Endothelial cell of umbilical vein (primary cell): ENCODE data around the gene PRKAR1B. TPM values are rescaled to one million over a fixed set of nuclear protein-coding genes. Genes with fewer than 3 reads are reported as not detected.

Experiments
- BruUV-seq: library from RNA; stranded (reverse); fragments of 400-500 nt; replicated peaks from 2 replicates; lab custom pipeline; 2021; lab: Mats Ljungman, UMichigan
- CTCF ChIA-PET: fragments of 300-600, 350-600 bp; sonication (Branson Sonifier 250); formaldehyde crosslinking; loops from one replicate; lab custom pipeline; 2021; ENCODE audit warnings: antibody characterized with exemption, inconsistent platforms; lab: Charles Lee
- POLR2A ChIA-PET: fragments of 300-600, 350-600 bp; sonication (Branson Sonifier 250); formaldehyde crosslinking; loops from one replicate; lab custom pipeline; 2021; ENCODE audit warnings: antibody characterized with exemption, inconsistent platforms; lab: Charles Lee
- DNase-seq: peaks from one replicate; pipeline ENCODE4 v3.0.0-alpha.2; 2011; ENCODE audit warnings: low read depth, low spot score
- FAIRE-seq: peaks from 2 replicates; lab custom pipeline; 2011; peaks lifted over from hg19 to GRCh38; lab: Jason Lieb, UNC
- H2AFZ ChIP-seq: 2 replicates; pipeline ENCODE4 v1.6.0; 2012; ENCODE audit warnings: low read depth, low read length, control low read depth, inconsistent platforms
- H3K27ac ChIP-seq: 2 replicates; pipeline ENCODE4 v1.5.1; 2011; ENCODE audit warnings: low read depth, mild to moderate bottlenecking, control low read depth, low read length, moderate library complexity; ENCODE audit not compliant: insufficient read depth
- H3K27me3 ChIP-seq, 2 experiments: 2 replicates each; pipeline versions ENCODE4 v1.6.0 to v1.6.1; 2011; ENCODE audit warnings: low read length in 2 of 2, mixed read lengths in 1 of 2; ENCODE audit not compliant: control insufficient read depth in 2 of 2, insufficient read depth in 2 of 2
- H3K36me3 ChIP-seq, 2 experiments: 2 replicates in 1 of 2; 3 replicates in 1 of 2; pipeline ENCODE4 v1.5.1; 2011; ENCODE audit warnings: low read length in 2 of 2, mild to moderate bottlenecking in 1 of 2, moderate library complexity in 1 of 2; ENCODE audit not compliant: control insufficient read depth in 2 of 2, insufficient read depth in 2 of 2; ENCODE audit errors: extremely low read depth in 1 of 2
- H3K4me1 ChIP-seq: 3 replicates; pipeline ENCODE4 v1.5.1; 2011; ENCODE audit warnings: mild to moderate bottlenecking, low read length; ENCODE audit not compliant: control insufficient read depth, insufficient read depth; ENCODE audit errors: extremely low read depth
- H3K4me2 ChIP-seq: 2 replicates; pipeline ENCODE4 v1.6.1; 2011; ENCODE audit warnings: low read length, control low read depth, mixed read lengths; ENCODE audit not compliant: insufficient read depth
- H3K4me3 ChIP-seq, 3 experiments: fragments of 200-600 bp in 1 of 3; sonication (generic), shearing (Covaris generic) in 1 of 3; replicated peaks in 1 of 3; 2 replicates each; pipeline ENCODE4 v1.5.1; 2011 to 2016; ENCODE audit warnings: control low read depth in 3 of 3, low read length in 3 of 3, mild to moderate bottlenecking in 2 of 3, inconsistent platforms in 1 of 3, low read depth in 1 of 3, moderate library complexity in 1 of 3; ENCODE audit not compliant: insufficient read depth in 1 of 3
- H3K79me2 ChIP-seq: 2 replicates; pipeline ENCODE4 v1.6.0; 2012; ENCODE audit warnings: low read length, inconsistent platforms; ENCODE audit not compliant: control insufficient read depth, insufficient read depth
- H3K9ac ChIP-seq: replicated peaks from 2 replicates; pipeline ENCODE3; 2011; ENCODE audit warnings: low read length, control low read depth; ENCODE audit not compliant: insufficient read depth; ENCODE audit errors: extremely low read depth
- H3K9me1 ChIP-seq: replicated peaks from 3 replicates; pipeline ENCODE4 v1.6.0; 2011; ENCODE audit warnings: mild to moderate bottlenecking, low read length; ENCODE audit not compliant: control insufficient read depth, insufficient read depth; ENCODE audit errors: extremely low read depth
- H3K9me3 ChIP-seq: replicated peaks from 2 replicates; pipeline ENCODE4 v1.5.1; 2012; ENCODE audit warnings: low read length, inconsistent platforms; ENCODE audit not compliant: control insufficient read depth, insufficient read depth
- H4K20me1 ChIP-seq: replicated peaks from 2 replicates; pipeline ENCODE3; 2011; ENCODE audit warnings: mild to moderate bottlenecking, low read length; ENCODE audit not compliant: control insufficient read depth, insufficient read depth; ENCODE audit errors: extremely low read depth
- EZH2 ChIP-seq: IDR thresholded peaks from 2 replicates; pipeline ENCODE4 v1.6.1; 2012; ENCODE audit warnings: borderline replicate concordance, low read depth, mild to moderate bottlenecking, moderate library complexity, low read length, inconsistent platforms; ENCODE audit not compliant: severe bottlenecking
- FOS ChIP-seq: IDR thresholded peaks from 2 replicates; pipeline ENCODE4 v1.6.1; 2011; ENCODE audit warnings: mild to moderate bottlenecking, low read length, moderate library complexity, borderline replicate concordance; ENCODE audit not compliant: insufficient read depth
- GATA2 ChIP-seq: IDR thresholded peaks from 2 replicates; pipeline ENCODE4 v1.7.0; 2011; ENCODE audit warnings: low read depth, mild to moderate bottlenecking, moderate library complexity, mixed read lengths, low read length; ENCODE audit not compliant: insufficient read length, insufficient read depth
- JUN ChIP-seq: IDR thresholded peaks from 2 replicates; pipeline ENCODE4 v1.6.1; 2011; ENCODE audit warnings: borderline replicate concordance, low read depth; ENCODE audit not compliant: insufficient read length, insufficient read depth
- MYC ChIP-seq: IDR thresholded peaks from one replicate; pipeline ENCODE4 v1.6.1; 2011; ENCODE audit warnings: mild to moderate bottlenecking, low read depth, low read length
- POLR2A ChIP-seq: IDR thresholded peaks from 2 replicates; pipeline ENCODE4 v1.6.1; 2012; ENCODE audit warnings: low read depth, mild to moderate bottlenecking, control low read depth, low read length
- POLR2AphosphoS5 ChIP-seq: IDR thresholded peaks from 2 replicates; pipeline ENCODE4 v1.6.1; 2012; ENCODE audit warnings: low read depth, mild to moderate bottlenecking, control low read depth, low read length, moderate library complexity; ENCODE audit not compliant: insufficient read depth
- dilution Hi-C: fragments of 300-500 bp; cut with MboI; formaldehyde crosslinking; loops from one replicate; pipeline ENCODE4 v1.15.0; 2019; ENCODE audit warnings: low sequenced_read_pairs; ENCODE audit not compliant: extremely low pct_ligation_motif_present
- intact Hi-C: fragments of 100-400 bp; cut with micrococcal nuclease; formaldehyde crosslinking; loops from one replicate; pipeline ENCODE4 v1.10.0; 2022
- polyA plus RNA-seq, 4 experiments: library from polyadenylated mRNA; depleted of rRNA in 3 of 4; stranded (reverse) in 3 of 4; unstranded in 1 of 4; fragments of >200 nt; gene quantifications; 2 replicates each; pipeline versions ENCODE4 v1.2.1 to v1.2.3, GENCODE V29; 2011 to 2012; ENCODE audit warnings: missing spikeins in 1 of 4
- total RNA-seq: library from RNA; stranded (reverse); gene quantifications from 2 replicates; pipeline ENCODE4 v1.2.3, GENCODE V29; 2021
- TF ChIP-seq, protein P1 (sequence below), 2 donors: IDR thresholded peaks; 1 replicate in 1 of 2; 2 replicates in 1 of 2; pipeline ENCODE4 v1.5.1; 2011; ENCODE audit warnings: low read length in 2 of 2, mild to moderate bottlenecking in 2 of 2, moderate library complexity in 2 of 2, control low read depth in 1 of 2, inconsistent platforms in 1 of 2, low read depth in 1 of 2; ENCODE audit not compliant: insufficient read depth in 1 of 2; ENCODE audit errors: extremely low read depth in 1 of 2
- TF ChIP-seq, protein P2 (sequence below): IDR thresholded peaks from 2 replicates; pipeline ENCODE4 v1.6.1; 2011; ENCODE audit not compliant: insufficient read depth, insufficient read length

Gene PRKAR1B
- total and polyA plus RNA-seq, 2 donors (not counting 3 experiments of a cell fraction or from before 2014, with no cell fraction given): 15.4 to 29.2 TPM

DNA sequence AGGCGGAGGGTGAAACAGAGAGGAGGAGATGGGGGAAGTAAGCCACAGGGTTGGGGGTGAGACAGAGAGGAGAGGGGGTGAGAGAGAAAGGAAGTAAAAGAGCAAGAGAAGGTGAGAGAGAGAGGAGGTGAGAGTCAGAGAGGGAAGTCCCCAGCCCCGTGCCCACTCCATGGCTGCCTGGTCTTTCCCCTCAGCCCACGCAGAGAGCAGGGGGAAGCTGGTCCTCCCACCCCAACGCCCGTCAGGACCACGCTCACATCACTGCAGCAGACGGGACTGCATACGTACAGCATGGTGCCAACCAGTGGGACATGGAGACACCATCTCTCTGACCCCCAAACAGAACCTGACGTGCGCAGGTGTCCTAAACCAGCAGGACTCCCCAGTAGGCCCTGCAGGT is 195.3 kb downstream of the PRKAR1B start:
- ChIA-PET POLR2A (no interaction called here), CTCF (interaction anchor here (1.1 kb wide), 1 partner anchor 198 kb away, joined by 3 read pairs; no protein-coding TSS in a partner anchor)
- no peaks in the 10 kb centered on the region for H3K9me1 ChIP-seq
- no peak overlapping the region for H3K4me3 ChIP-seq
- H3K79me2 ChIP-seq: no peaks in the 10 kb centered on the region
- H3K9ac ChIP-seq: no peak overlapping the region
- H3K27ac ChIP-seq: no peak overlapping the region
- FAIRE-seq (no peak), DNase-seq (no peak)
- no TSS peak for BruUV-seq
- no peaks in the 10 kb centered on the region for H3K9me3 ChIP-seq
- H3K27me3 ChIP-seq: no peaks in the 10 kb centered on the region
- no peak overlapping the region for H3K4me2 ChIP-seq
- H3K4me1 ChIP-seq: no peaks in the 10 kb centered on the region
- no peak for TF ChIP-seq EZH2
- TF ChIP-seq GATA2: no peak
- TF ChIP-seq, protein P1, sequence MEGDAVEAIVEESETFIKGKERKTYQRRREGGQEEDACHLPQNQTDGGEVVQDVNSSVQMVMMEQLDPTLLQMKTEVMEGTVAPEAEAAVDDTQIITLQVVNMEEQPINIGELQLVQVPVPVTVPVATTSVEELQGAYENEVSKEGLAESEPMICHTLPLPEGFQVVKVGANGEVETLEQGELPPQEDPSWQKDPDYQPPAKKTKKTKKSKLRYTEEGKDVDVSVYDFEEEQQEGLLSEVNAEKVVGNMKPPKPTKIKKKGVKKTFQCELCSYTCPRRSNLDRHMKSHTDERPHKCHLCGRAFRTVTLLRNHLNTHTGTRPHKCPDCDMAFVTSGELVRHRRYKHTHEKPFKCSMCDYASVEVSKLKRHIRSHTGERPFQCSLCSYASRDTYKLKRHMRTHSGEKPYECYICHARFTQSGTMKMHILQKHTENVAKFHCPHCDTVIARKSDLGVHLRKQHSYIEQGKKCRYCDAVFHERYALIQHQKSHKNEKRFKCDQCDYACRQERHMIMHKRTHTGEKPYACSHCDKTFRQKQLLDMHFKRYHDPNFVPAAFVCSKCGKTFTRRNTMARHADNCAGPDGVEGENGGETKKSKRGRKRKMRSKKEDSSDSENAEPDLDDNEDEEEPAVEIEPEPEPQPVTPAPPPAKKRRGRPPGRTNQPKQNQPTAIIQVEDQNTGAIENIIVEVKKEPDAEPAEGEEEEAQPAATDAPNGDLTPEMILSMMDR (IDR thresholded peaks at IDR 0.05; ENCODE audit: extremely low read depth in 1 of 2, insufficient read depth in 1 of 2, low read depth in 1 of 2, low read length in 2 of 2): no peak
- TF ChIP-seq, protein P2, sequence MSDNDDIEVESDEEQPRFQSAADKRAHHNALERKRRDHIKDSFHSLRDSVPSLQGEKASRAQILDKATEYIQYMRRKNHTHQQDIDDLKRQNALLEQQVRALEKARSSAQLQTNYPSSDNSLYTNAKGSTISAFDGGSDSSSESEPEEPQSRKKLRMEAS: no peak
- no peak for TF ChIP-seq MYC
- TF ChIP-seq FOS: no peak
- no peak for TF ChIP-seq POLR2A
- no peak for TF ChIP-seq JUN
- no peak for TF ChIP-seq POLR2AphosphoS5
- H3K36me3 ChIP-seq: no peaks in the 10 kb centered on the region
- intact Hi-C loops (no loop called here), dilution Hi-C loops (no loop called here)
- H2AFZ ChIP-seq: no peak overlapping the region
- H4K20me1 ChIP-seq: no peaks in the 10 kb centered on the region
